GM19193 (cell line): ENCODE measurements around the gene ITPKC.

Experiments
- POLR2A ChIP-seq: IDR thresholded peaks from 4 replicates; pipeline ENCODE4 v1.6.1; 2011; ENCODE audit not compliant: insufficient read depth, insufficient read length; ENCODE audit errors: extremely low read depth

The ITPKC gene

DNA sequence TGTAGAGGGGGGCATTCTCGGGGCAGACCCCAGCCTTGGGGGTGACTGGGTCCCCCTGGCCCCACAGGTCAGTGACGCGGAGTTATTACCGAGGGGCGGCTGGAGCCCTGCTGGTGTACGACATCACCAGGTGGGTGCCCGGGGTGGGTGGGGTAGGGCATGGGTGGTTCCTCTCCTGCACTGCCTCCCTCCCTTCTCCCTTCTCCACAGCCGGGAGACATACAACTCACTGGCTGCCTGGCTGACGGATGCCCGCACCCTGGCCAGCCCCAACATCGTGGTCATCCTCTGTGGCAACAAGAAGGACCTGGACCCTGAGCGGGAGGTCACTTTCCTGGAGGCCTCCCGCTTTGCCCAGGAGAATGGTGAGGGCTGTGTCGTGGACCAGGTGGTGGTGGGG is 66.8 kb downstream of the ITPKC start:
- no peak for TF ChIP-seq POLR2A

GRCh38 chr19:40785526-40785925 is 68.6 kb downstream of the ITPKC start:
- TF ChIP-seq POLR2A, result no peak

DNA sequence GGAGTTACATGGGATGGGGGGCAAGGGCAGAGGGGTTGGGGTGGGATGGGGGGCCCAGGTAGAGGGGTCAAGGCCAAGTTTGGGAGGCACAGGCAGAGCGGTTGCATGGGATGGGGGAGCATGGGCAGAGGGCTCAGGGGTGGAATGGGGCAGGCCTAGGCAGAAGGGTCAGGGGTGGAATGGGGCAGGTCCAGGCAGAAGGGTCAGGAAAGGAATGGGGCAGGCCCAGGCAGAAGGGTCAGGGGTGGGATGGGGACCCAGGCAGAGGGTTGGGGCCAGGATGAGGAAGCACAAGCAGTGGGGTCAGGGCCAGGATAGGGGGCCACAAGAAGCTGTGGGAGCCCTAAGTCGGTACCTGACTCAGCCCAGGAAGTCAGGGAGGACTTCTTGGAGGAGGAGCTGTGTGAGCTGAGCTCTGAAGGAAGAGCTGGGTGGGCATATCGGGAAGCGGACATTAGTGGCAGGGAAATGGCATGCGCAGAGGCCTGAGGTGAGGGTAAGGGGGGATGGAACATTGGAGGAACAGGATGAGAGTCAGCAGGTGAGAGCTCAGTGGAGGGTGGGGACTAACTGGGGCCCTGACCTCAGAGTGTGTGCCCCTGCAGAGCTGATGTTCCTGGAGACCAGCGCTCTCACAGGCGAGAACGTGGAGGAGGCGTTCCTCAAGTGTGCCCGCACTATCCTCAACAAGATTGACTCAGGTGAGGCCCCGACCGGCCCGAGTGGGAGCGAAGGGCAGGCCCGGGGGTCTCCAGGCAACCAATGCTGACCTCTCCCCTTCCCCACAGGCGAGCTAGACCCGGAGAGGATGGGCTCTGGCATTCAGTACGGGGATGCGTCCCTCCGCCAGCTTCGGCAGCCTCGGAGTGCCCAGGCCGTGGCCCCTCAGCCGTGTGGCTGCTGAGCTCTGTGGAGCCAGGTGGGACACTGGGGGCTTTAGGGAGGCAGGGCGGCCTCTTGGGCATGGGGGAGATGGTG is 69.4 kb downstream of the ITPKC start:
- no peak for TF ChIP-seq POLR2A
